Measurements from ENCODE around the gene MPRIP. TPM values are rescaled to one million over a fixed set of nuclear protein-coding genes. Genes with fewer than 3 reads are reported as not detected.
"Not testable (repeated sequence)": the region's sequence is repeated elsewhere in the genome, so short reads cannot be mapped to it uniquely, and the experiment has no call there.

Gene MPRIP
- total and polyA plus RNA-seq, 2 donors (not counting 3 experiments of a cell fraction or from before 2014, with no cell fraction given) = 94.6 to 246 TPM

GRCh38 chr17:16995930-16996329 is 46.3 kb upstream of the MPRIP start:
- Histone ChIP-seq H3K9me3 (replicated peaks; ENCODE audit: control insufficient read depth, insufficient read depth, low read length) (no peaks in the 10 kb centered on the region), H3K9ac (replicated peaks; ENCODE audit: extremely low read depth, insufficient read depth, low read length) (no peak overlapping the region), H3K9me1 (replicated peaks; ENCODE audit: control insufficient read depth, extremely low read depth, insufficient read depth, low read length) (no peaks in the 10 kb centered on the region), H3K4me2 (ENCODE audit: insufficient read depth, low read length) (no peak overlapping the region), H3K36me3 (ENCODE audit: control insufficient read depth in 2 of 2, extremely low read depth in 1 of 2, insufficient read depth in 2 of 2, low read length in 2 of 2) (no peaks in the 10 kb centered on the region), H2AFZ (ENCODE audit: low read depth, low read length) (no peak overlapping the region), H4K20me1 (replicated peaks; ENCODE audit: control insufficient read depth, extremely low read depth, insufficient read depth, low read length) (no peaks in the 10 kb centered on the region), H3K27me3 (ENCODE audit: control insufficient read depth in 2 of 2, insufficient read depth in 2 of 2, low read length in 2 of 2) (peaks cover 1 to 12% of the 10 kb centered on the region in 2 experiments), H3K4me1 (ENCODE audit: control insufficient read depth, extremely low read depth, insufficient read depth, low read length) (peaks cover 3% of the 10 kb centered on the region), H3K79me2 (ENCODE audit: control insufficient read depth, insufficient read depth, low read length) (no peaks in the 10 kb centered on the region), H3K27ac (ENCODE audit: insufficient read depth, low read depth, low read length) (no peak overlapping the region), H3K4me3 (replicated peaks in 1 of 3; ENCODE audit: insufficient read depth in 1 of 3, low read depth in 1 of 3, low read length in 3 of 3) (no peak overlapping the region)
- dilution Hi-C loops (cut with MboI; ENCODE audit: extremely low pct_ligation_motif_present, low sequenced_read_pairs) (no loop called here), intact Hi-C loops (cut with micrococcal nuclease) (loop anchor here (5.0 kb wide), 1 partner anchor 196 kb away; no protein-coding TSS in a partner anchor)
- ChIA-PET CTCF (no interaction called here), POLR2A (no interaction called here)
- BruUV-seq (replicated peaks) = no TSS peak
- TF ChIP-seq FOS (IDR thresholded peaks at IDR 0.05; ENCODE audit: borderline replicate concordance, insufficient read depth, low read length) (no peak), MYC (IDR thresholded peaks at IDR 0.05; ENCODE audit: low read depth, low read length) (no peak), POLR2AphosphoS5 (IDR thresholded peaks at IDR 0.05; ENCODE audit: insufficient read depth, low read depth, low read length) (no peak), MAX (IDR thresholded peaks at IDR 0.05; ENCODE audit: insufficient read depth, insufficient read length) (no peak), POLR2A (IDR thresholded peaks at IDR 0.05; ENCODE audit: low read depth, low read length) (no peak)
- FAIRE-seq = peak; percentile 15
- no peak for DNase-seq (ENCODE audit: low read depth, low spot score)

DNA sequence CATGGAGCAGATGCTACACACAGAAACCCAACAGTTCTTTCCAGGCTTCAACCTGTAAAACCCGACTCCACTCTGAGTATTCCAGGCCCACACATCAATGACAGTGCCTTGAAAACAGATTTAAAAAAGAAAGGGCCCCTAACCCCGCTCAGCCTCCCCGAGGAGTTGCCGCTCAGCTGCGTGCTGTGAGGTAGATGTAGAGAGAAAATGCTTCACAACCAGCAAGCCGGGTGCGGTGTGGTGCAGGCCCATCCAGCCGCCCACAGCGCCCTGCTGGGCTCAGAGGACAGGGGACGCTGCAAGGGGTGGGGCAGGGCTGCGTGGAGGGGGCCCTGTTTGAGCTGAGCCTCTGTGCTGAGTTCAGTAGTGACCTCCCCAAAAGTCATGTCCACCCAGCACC is 45.5 kb upstream of the MPRIP start:
- H3K4me3 ChIP-seq (replicated peaks in 1 of 3; ENCODE audit: insufficient read depth in 1 of 3, low read depth in 1 of 3, low read length in 3 of 3); H3K27ac ChIP-seq (ENCODE audit: insufficient read depth, low read depth, low read length); dilution Hi-C loops (cut with MboI; ENCODE audit: extremely low pct_ligation_motif_present, low sequenced_read_pairs); H3K36me3 ChIP-seq (ENCODE audit: control insufficient read depth in 2 of 2, extremely low read depth in 1 of 2, insufficient read depth in 2 of 2, low read length in 2 of 2); H2AFZ ChIP-seq (ENCODE audit: low read depth, low read length); POLR2A ChIA-PET; H3K79me2 ChIP-seq (ENCODE audit: control insufficient read depth, insufficient read depth, low read length); H3K4me2 ChIP-seq (ENCODE audit: insufficient read depth, low read length); FAIRE-seq; H3K9me3 ChIP-seq (replicated peaks; ENCODE audit: control insufficient read depth, insufficient read depth, low read length); CTCF ChIA-PET; H3K4me1 ChIP-seq (ENCODE audit: control insufficient read depth, extremely low read depth, insufficient read depth, low read length); H3K9ac ChIP-seq (replicated peaks; ENCODE audit: extremely low read depth, insufficient read depth, low read length); H3K9me1 ChIP-seq (replicated peaks; ENCODE audit: control insufficient read depth, extremely low read depth, insufficient read depth, low read length); BruUV-seq (replicated peaks); DNase-seq (ENCODE audit: low read depth, low spot score); H4K20me1 ChIP-seq (replicated peaks; ENCODE audit: control insufficient read depth, extremely low read depth, insufficient read depth, low read length): not testable (repeated sequence)
- H3K27me3 ChIP-seq (ENCODE audit: control insufficient read depth in 2 of 2, insufficient read depth in 2 of 2, low read length in 2 of 2) = peaks cover 1 to 12% of the 10 kb centered on the region in 2 experiments
- intact Hi-C loops (cut with micrococcal nuclease) = loop anchor here (5.0 kb wide), 1 partner anchor 196 kb away; no protein-coding TSS in a partner anchor

Data from endothelial cell of umbilical vein (primary cell).